B cell (primary cell): ENCODE data around the gene MFN2. TPM values are rescaled to one million over a fixed set of nuclear protein-coding genes. Genes with fewer than 3 reads are reported as not detected.
A peak's percentile ranks its signal among the peaks of the same experiment; 100 is the strongest.

Experiments
- ATAC-seq: fragments of 200-7000 bp; cut with Tn5 transposase; one replicate; pipeline ENCODE4 v1.10.0; 2021; ENCODE audit warnings: low read depth, mild to moderate bottlenecking, moderate number of reproducible peaks, moderate library complexity
- CTCF ChIA-PET: fragments of 350-600 bp; sonication (Branson Sonifier 250); formaldehyde crosslinking; loops from one replicate; lab custom pipeline; 2021; ENCODE audit warnings: antibody characterized with exemption, inconsistent platforms; lab: Charles Lee
- POLR2A ChIA-PET: fragments of 350-600 bp; sonication (Branson Sonifier 250); formaldehyde crosslinking; loops from one replicate; lab custom pipeline; 2021; ENCODE audit warnings: antibody characterized with exemption; lab: Charles Lee
- DNase-seq: peaks from one replicate; pipeline ENCODE4 v3.0.0; 2013
- H2AFZ ChIP-seq: 2 replicates; pipeline ENCODE4 v1.6.1; 2012; ENCODE audit warnings: mild to moderate bottlenecking, low read depth, low read length; ENCODE audit not compliant: insufficient read depth, poor library complexity, severe bottlenecking
- H3K27ac ChIP-seq, 2 donors: 1 replicate in 1 of 2; 2 replicates in 1 of 2; pipeline ENCODE4 v1.5.1; 2012 to 2013; ENCODE audit warnings: low read length in 2 of 2, mild to moderate bottlenecking in 2 of 2, moderate library complexity in 1 of 2
- H3K27me3 ChIP-seq, 4 experiments: fragments of 200-600 bp in 1 of 4; sonication (generic) in 1 of 4; replicated peaks in 1 of 4; 1 replicate in 2 of 4; 2 replicates in 2 of 4; pipeline versions ENCODE4 v1.6.1 to v1.7.0; 2013 to 2016; ENCODE audit warnings: low read length in 3 of 4, mild to moderate bottlenecking in 2 of 4, mixed read lengths in 1 of 4, moderate library complexity in 1 of 4; ENCODE audit not compliant: insufficient read depth in 4 of 4, control insufficient read depth in 3 of 4; ENCODE audit errors: control extremely low read depth in 1 of 4
- H3K36me3 ChIP-seq, 2 experiments: replicated peaks in 1 of 2; 1 replicate in 1 of 2; 2 replicates in 1 of 2; pipeline versions ENCODE4 v1.6.1 to v1.7.1; 2013; ENCODE audit warnings: low read length in 1 of 2; ENCODE audit not compliant: insufficient read depth in 2 of 2, control insufficient read depth in 1 of 2; ENCODE audit errors: control extremely low read depth in 1 of 2, extremely low read depth in 1 of 2
- H3K4me1 ChIP-seq, 2 donors: fragments of 200-600 bp in 1 of 2; sonication (generic) in 1 of 2; 1 replicate in 1 of 2; 2 replicates in 1 of 2; pipeline versions ENCODE4 v1.5.1 to v1.6.1; 2013 to 2017; ENCODE audit warnings: low read length in 2 of 2; ENCODE audit not compliant: control insufficient read depth in 2 of 2, insufficient read depth in 2 of 2
- H3K4me2 ChIP-seq: replicated peaks from 2 replicates; pipeline ENCODE3; 2012; ENCODE audit warnings: mild to moderate bottlenecking, low read depth, low read length; ENCODE audit not compliant: poor library complexity, severe bottlenecking
- H3K4me3 ChIP-seq, 5 experiments: fragments of 200-600 bp in 1 of 5; sonication (generic) in 1 of 5; 1 replicate in 3 of 5; 2 replicates in 2 of 5; pipeline versions ENCODE4 v1.5.1 to v1.7.0; 2011 to 2016; ENCODE audit warnings: low read length in 4 of 5, mild to moderate bottlenecking in 4 of 5, low read depth in 2 of 5, control low read depth in 1 of 5, moderate library complexity in 1 of 5; ENCODE audit not compliant: insufficient read depth in 1 of 5; ENCODE audit errors: control extremely low read depth in 1 of 5, extremely low read depth in 1 of 5
- H3K79me2 ChIP-seq: fragments of 200-600 bp; sonication (generic); one replicate; pipeline ENCODE4 v1.6.0; 2016; ENCODE audit warnings: low read length; ENCODE audit not compliant: control insufficient read depth, insufficient read depth
- H3K9ac ChIP-seq: fragments of 200-600 bp; sonication (generic); 2 replicates; pipeline ENCODE4 v1.6.1; 2017; ENCODE audit warnings: mild to moderate bottlenecking, low read length, moderate library complexity
- H3K9me3 ChIP-seq, 3 donors: one replicate each; pipeline versions ENCODE4 v1.6.1 to v1.7.1; 2013; ENCODE audit warnings: low read length in 2 of 3; ENCODE audit not compliant: control insufficient read depth in 2 of 3, insufficient read depth in 1 of 3; ENCODE audit errors: control extremely low read depth in 1 of 3
- H4K20me1 ChIP-seq: 2 replicates; pipeline ENCODE4 v1.6.0; 2012; ENCODE audit warnings: mild to moderate bottlenecking, low read length; ENCODE audit not compliant: insufficient read depth, control insufficient read depth, poor library complexity, severe bottlenecking
- H3K27ac Mint-ChIP-seq: one replicate; pipeline ENCODE4 v1.8.0; 2021; ENCODE audit warnings: mixed read lengths
- H3K27me3 Mint-ChIP-seq: one replicate; pipeline ENCODE4 v1.8.0; 2021; ENCODE audit warnings: mixed read lengths
- H3K4me1 Mint-ChIP-seq: one replicate; pipeline ENCODE4 v1.8.0; 2021; ENCODE audit warnings: mixed read lengths
- H3K4me3 Mint-ChIP-seq: one replicate; pipeline ENCODE4 v1.8.0; 2021; ENCODE audit warnings: mixed read lengths
- H3K9me3 Mint-ChIP-seq: one replicate; pipeline ENCODE4 v1.8.0; 2022; ENCODE audit warnings: mixed read lengths; ENCODE audit not compliant: insufficient read depth
- EZH2 ChIP-seq: IDR thresholded peaks from 2 replicates; pipeline ENCODE4 v1.6.1; 2012; ENCODE audit warnings: borderline replicate concordance, low read depth, mild to moderate bottlenecking, moderate library complexity, low read length; ENCODE audit not compliant: insufficient read depth, poor library complexity, severe bottlenecking
- whole genome bisulfite sequencing: methylation state at CpG from one replicate; pipeline ENCODE4 v1.1.5; 2013; ENCODE audit warnings: missing lambda C conversion rate; ENCODE audit not compliant: insufficient coverage; 5-methylcytosine and 5-hydroxymethylcytosine counted together
- intact Hi-C: fragments of 100-400 bp; cut with micrococcal nuclease; formaldehyde crosslinking; loops from one replicate; pipeline ENCODE4 v1.10.0; 2022
- polyA plus RNA-seq: library from polyadenylated mRNA; depleted of rRNA; stranded (reverse); fragments of >200 nt; gene quantifications from 2 replicates; pipeline ENCODE4 v1.2.3, GENCODE V29; 2012
- total RNA-seq, 2 donors: library from RNA; stranded (reverse); fragments of 120-200 nt in 1 of 2; gene quantifications; 1 replicate in 1 of 2; 2 replicates in 1 of 2; pipeline versions ENCODE4 v1.2.3 to v1.2.4, GENCODE V29; 2013 to 2022
- TF ChIP-seq, protein P1 (sequence below): fragments of 200-600 bp; IDR thresholded peaks from one replicate; pipeline ENCODE4 v1.8.0; 2022; ENCODE audit warnings: antibody characterized with exemption, mild to moderate bottlenecking

MFN2 gene
- total and polyA plus RNA-seq, 2 donors (not counting 1 experiment from before 2014, with no cell fraction given): 24.0 to 50.0 TPM

GRCh38 chr1:11982010-11982392 lies 1.8 kb downstream of the MFN2 start:
- H4K20me1 ChIP-seq: peaks cover 18% of the 10 kb centered on the region
- no peaks in the 10 kb centered on the region for H3K9me3 Mint-ChIP-seq
- CTCF ChIA-PET: interaction anchor here (0.6 to 1.3 kb wide), 3 partner anchors 18 to 82 kb away, joined by 3 to 4 read pairs (median 3); no protein-coding TSS in a partner anchor
- peaks cover 79% of the 10 kb centered on the region for H3K79me2 ChIP-seq
- peaks cover 0 to 35% of the 10 kb centered on the region in 2 experiments for H3K36me3 ChIP-seq
- intact Hi-C loops: loop anchor here (5.0 kb wide), 1 partner anchor 95 kb away; no protein-coding TSS in a partner anchor
- peaks cover 44% of the 10 kb centered on the region for H3K4me1 Mint-ChIP-seq
- no peak overlapping the region for H3K4me2 ChIP-seq
- H3K4me1 ChIP-seq: peaks cover 12 to 16% of the 10 kb centered on the region in 2 donors
- no peaks in the 10 kb centered on the region for H3K27me3 ChIP-seq
- H3K4me3 Mint-ChIP-seq: peak overlapping the region; percentile 95
- H2AFZ ChIP-seq: no peak overlapping the region
- no peak overlapping the region for H3K9ac ChIP-seq
- peak overlapping the region; percentile 80 for H3K27ac Mint-ChIP-seq
- no peak for TF ChIP-seq EZH2
- TF ChIP-seq, protein P1, sequence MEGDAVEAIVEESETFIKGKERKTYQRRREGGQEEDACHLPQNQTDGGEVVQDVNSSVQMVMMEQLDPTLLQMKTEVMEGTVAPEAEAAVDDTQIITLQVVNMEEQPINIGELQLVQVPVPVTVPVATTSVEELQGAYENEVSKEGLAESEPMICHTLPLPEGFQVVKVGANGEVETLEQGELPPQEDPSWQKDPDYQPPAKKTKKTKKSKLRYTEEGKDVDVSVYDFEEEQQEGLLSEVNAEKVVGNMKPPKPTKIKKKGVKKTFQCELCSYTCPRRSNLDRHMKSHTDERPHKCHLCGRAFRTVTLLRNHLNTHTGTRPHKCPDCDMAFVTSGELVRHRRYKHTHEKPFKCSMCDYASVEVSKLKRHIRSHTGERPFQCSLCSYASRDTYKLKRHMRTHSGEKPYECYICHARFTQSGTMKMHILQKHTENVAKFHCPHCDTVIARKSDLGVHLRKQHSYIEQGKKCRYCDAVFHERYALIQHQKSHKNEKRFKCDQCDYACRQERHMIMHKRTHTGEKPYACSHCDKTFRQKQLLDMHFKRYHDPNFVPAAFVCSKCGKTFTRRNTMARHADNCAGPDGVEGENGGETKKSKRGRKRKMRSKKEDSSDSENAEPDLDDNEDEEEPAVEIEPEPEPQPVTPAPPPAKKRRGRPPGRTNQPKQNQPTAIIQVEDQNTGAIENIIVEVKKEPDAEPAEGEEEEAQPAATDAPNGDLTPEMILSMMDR: no peak
- H3K4me3 ChIP-seq: no peak overlapping the region
- DNase-seq (peak; percentile 37), ATAC-seq (no peak)
- no peaks in the 10 kb centered on the region for H3K27me3 Mint-ChIP-seq
- WGBS: 88% methylated on average over 3 of the region's 3 CpGs
- H3K9me3 ChIP-seq: no peaks in the 10 kb centered on the region
- no peak overlapping the region for H3K27ac ChIP-seq
- POLR2A ChIA-PET: interaction anchor here (0.8 to 3.1 kb wide), 2 partner anchors 72 to 208 kb away, joined by 3 to 27 read pairs; no protein-coding TSS in a partner anchor

DNA sequence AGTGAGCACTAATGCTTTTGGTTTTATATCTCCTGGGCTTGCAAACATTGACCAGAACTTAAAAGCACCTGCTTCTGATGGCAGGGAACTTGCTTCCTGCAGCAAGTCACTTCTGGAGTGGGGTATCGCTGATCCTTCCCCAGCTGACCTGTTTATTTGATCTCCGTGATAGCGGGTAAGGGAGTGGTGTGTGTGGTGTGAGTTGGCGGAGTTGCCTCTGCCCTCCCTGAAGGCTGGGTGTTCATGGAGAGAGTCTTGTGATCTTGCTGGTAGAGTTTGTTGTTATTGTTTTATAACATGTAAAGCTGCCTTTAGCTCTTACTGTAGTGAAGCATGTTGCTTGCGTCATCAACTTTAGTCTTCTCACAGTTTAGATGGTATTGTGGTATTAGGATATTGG lies 3.9 kb downstream of the MFN2 start:
- 96% methylated on average over 4 of the region's 5 CpGs for whole genome bisulfite sequencing
- H3K27ac ChIP-seq: no peak overlapping the region
- H3K9me3 ChIP-seq: no peaks in the 10 kb centered on the region
- H3K79me2 ChIP-seq: peaks cover 80% of the 10 kb centered on the region
- Mint-ChIP-seq H3K9me3 (no peaks in the 10 kb centered on the region), H3K4me3 (no peak overlapping the region), H3K27me3 (no peaks in the 10 kb centered on the region), H3K4me1 (peaks cover 44% of the 10 kb centered on the region), H3K27ac (no peak overlapping the region)
- H2AFZ ChIP-seq: no peak overlapping the region
- intact Hi-C loops: loop anchor here (5.0 kb wide), 1 partner anchor 93 kb away; no protein-coding TSS in a partner anchor
- H3K4me3 ChIP-seq: no peak overlapping the region
- H4K20me1 ChIP-seq: peaks cover 29% of the 10 kb centered on the region
- no peak for DNase-seq
- ChIA-PET POLR2A (no interaction called here), CTCF (no interaction called here)
- peaks cover 12 to 16% of the 10 kb centered on the region in 2 donors for H3K4me1 ChIP-seq
- TF ChIP-seq EZH2: no peak
- TF ChIP-seq, protein P1: no peak
- H3K9ac ChIP-seq: no peak overlapping the region
- no peak for ATAC-seq
- H3K36me3 ChIP-seq: peaks cover 2 to 42% of the 10 kb centered on the region in 2 experiments
- no peak overlapping the region for H3K4me2 ChIP-seq
- no peaks in the 10 kb centered on the region for H3K27me3 ChIP-seq
